Measurements from ENCODE around the gene SMG6.
"Not testable (repeated sequence)": the region's sequence is repeated elsewhere in the genome, so short reads cannot be mapped to it uniquely, and the experiment has no call there.

SMG6 gene

DNA sequence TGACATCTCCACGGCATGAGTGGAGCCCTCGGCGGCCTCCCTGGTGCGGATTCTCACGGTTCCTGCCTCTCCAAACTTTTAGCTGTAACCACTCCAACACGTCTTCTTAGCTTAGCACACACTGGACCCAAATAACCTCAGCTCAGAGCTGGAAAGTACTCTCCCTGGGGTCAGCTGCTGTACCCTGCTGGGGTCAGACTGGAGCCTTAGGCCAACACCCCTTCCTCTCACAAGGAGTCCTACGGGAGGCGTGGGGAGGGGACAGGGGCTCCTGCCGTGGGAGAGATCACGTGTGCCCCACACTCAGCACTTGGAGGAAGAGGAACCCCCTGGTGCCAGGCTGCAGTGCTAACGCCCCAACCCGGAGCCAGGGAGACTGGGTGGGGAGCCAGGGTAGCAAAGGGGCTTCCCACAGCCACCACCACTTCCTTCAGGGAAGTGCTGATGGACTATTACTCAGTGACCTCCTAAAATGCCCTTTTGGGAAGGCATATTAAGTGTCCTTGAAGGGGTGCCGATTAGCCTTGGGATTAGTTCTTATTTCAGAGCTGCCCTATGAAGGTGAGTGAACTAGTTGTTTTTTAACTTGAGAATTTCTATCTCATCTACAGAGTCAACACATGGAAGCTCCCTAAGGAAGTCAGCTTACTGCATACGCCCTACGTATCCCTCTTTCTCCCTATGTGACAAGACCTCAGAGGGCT, 124.6 kb downstream of the SMG6 start:
- DNase-seq (ENCODE audit: low read depth in 2 of 2): no peak

DNA sequence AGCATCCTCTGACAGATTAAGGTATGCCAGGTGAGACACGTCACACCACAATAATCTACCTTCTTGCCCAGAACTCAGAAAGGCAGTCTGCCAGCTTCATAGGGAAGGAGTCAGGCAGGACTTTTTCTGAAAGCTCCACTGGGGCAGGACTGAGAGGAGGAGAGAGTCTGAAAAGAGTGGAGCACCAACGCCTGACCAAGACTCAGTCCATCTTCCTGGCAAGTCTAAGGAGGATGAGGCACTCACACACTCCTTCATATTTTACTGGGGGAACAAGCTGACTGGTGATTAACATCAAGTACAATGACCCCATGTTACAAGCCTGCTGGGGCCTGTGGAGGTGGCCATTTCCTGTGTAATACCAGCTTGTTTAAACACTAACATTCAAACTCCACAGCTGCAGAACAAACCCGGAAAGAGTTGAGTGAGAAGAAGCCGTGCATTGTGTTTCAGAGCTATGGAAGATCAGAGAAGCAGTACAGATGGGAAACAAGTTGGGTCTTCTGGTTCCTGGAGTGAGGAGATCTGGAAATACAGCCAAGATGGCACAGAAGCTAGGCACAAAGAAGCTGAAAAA, 126.3 kb downstream of the SMG6 start:
- DNase-seq (ENCODE audit: low read depth in 2 of 2): no peak

- no peak for DNase-seq (ENCODE audit: low read depth in 2 of 2)
These were observed 127.0 kb downstream of the SMG6 start for GRCh38 chr17:2176499-2177169.

- no peak for DNase-seq (ENCODE audit: low read depth in 2 of 2)
These were observed 128.3 kb downstream of the SMG6 start for GRCh38 chr17:2175294-2175628.

- no peak for DNase-seq (ENCODE audit: low read depth in 2 of 2)
These were observed 128.9 kb downstream of the SMG6 start for GRCh38 chr17:2174468-2175293.

DNA sequence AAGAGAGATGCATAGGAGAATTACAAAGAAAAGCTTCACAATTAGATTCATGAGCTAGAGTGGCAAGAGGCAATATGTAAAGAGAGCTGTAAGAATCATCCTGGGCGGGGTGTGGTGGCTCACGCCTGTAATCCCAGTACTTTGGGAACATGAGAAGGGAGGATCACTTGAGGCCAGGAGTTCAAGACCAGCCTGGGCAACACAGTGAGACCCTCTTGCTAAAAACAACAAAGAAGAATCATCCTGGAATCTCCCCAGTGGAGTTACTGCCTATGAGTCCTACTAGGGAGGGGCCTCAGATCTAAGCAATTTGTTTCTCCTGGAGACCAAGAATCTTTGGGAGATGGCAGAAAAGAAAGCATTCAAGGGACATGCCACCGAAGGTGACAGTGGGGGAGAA, 129.6 kb downstream of the SMG6 start:
- DNase-seq (ENCODE audit: low read depth in 2 of 2): no peak

GRCh38 chr17:2172999-2173398, 130.6 kb downstream of the SMG6 start:
- DNase-seq (ENCODE audit: low read depth in 2 of 2): no peak

- DNase-seq (ENCODE audit: low read depth in 2 of 2): no peak
These were observed 131.3 kb downstream of the SMG6 start for GRCh38 chr17:2172077-2172851.

DNA sequence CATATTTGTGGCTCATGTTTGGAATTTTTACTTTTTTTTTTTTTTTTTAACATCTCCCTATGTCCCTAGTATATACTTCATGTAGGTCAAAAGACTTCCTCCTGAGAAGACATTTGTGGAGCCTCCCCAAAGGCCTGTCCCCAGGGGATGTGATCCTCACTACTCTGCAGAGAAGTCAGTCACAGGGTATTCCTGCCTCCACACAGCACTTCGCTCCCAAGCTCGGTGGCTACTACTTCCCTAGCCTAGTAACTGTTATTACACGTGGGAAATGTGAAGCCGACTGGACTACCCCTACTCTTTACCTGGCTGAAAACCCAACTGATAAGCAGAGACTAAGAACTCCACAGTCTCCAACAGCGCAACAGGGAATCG, 131.9 kb downstream of the SMG6 start:
- no peak for DNase-seq (ENCODE audit: low read depth in 2 of 2)

DNA sequence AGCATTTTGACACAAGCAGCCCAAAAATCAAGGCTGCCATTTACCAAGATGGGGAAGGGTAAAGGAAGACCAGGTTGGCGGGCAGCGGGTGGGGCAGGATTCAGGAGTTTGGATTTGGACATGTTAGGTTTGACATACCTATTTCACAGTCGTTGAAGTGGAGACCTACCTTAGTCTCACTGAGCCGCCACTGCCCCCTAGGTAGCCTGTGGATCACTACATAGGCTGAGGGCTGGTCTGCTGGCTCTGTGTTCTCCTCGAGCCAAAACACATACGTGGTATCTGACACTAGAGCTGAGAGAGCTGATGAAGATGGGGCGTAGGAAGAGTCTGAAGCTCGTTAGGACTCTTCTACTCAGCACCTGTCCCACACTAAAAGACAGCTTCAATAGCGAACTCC, 133.6 kb downstream of the SMG6 start:
- DNase-seq (ENCODE audit: low read depth in 2 of 2): no peak

DNA sequence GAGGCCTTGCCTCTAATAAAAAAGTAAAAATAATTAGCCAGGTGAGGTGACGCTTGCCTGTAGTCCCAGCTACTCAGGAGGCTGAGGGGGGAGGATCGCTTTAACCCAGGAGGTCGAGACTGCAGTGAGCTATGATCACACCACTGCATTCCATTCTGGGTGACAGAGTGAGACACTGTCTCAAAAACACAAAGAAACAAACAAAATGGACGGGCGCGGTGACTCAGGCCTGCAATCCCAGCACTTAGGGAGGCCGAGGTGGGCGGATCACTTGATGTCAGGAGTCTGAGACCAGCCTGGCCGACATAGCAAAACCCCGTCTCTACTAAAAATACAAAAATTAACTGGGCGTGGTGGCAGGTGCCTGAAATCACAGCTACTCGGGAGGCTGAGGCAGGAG, 137.9 kb downstream of the SMG6 start:
- not testable (repeated sequence) for DNase-seq (ENCODE audit: low read depth in 2 of 2)

DNA sequence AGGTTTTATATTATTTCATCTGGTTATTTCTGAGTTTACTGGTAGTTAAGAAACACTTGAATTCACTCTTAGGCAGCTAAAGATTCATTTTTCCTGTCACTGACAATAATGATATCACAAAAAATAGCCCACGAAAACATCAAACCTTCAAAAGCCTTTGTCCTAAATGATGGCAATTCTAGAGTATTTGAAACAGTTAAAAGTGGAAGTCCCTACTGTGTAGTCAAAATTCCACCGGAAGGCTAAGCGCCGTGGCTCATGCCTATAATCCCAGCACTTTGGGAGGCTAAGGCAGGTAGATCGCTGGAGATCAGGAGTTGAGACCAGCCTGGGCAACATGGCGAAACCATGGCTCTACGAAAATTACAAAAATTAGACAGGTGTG, 145.2 kb downstream of the SMG6 start:
- no peak for DNase-seq (ENCODE audit: low read depth in 2 of 2)

GRCh38 chr17:2157675-2158395, 145.8 kb downstream of the SMG6 start:
- no peak for DNase-seq (ENCODE audit: low read depth in 2 of 2)

- no peak for DNase-seq (ENCODE audit: low read depth in 2 of 2)
These were observed 146.5 kb downstream of the SMG6 start for GRCh38 chr17:2157081-2157480.

- DNase-seq (ENCODE audit: low read depth in 2 of 2): no peak
These were observed 146.9 kb downstream of the SMG6 start for GRCh38 chr17:2156666-2157065.

- no peak for DNase-seq (ENCODE audit: low read depth in 2 of 2)
These were observed 148.0 kb downstream of the SMG6 start for GRCh38 chr17:2155573-2155972.

GRCh38 chr17:2151358-2152033, 152.1 kb downstream of the SMG6 start:
- DNase-seq (ENCODE audit: low read depth in 2 of 2): no peak

- no peak for DNase-seq (ENCODE audit: low read depth in 2 of 2)
These were observed 152.8 kb downstream of the SMG6 start for GRCh38 chr17:2150806-2151205.

- no peak for DNase-seq (ENCODE audit: low read depth in 2 of 2)
These were observed 153.7 kb downstream of the SMG6 start for GRCh38 chr17:2149934-2150333.

GRCh38 chr17:2146132-2146871, 157.3 kb downstream of the SMG6 start:
- no peak for DNase-seq (ENCODE audit: low read depth in 2 of 2)

All from stimulated activated CD8-positive, alpha-beta memory T cell treated with anti-CD3 and anti-CD28 coated beads, Interleukin-7, amount 100 ng/mL, for 4 hours (primary cell).